ENCODE data around the gene TNFRSF4.

Gene TNFRSF4

DNA sequence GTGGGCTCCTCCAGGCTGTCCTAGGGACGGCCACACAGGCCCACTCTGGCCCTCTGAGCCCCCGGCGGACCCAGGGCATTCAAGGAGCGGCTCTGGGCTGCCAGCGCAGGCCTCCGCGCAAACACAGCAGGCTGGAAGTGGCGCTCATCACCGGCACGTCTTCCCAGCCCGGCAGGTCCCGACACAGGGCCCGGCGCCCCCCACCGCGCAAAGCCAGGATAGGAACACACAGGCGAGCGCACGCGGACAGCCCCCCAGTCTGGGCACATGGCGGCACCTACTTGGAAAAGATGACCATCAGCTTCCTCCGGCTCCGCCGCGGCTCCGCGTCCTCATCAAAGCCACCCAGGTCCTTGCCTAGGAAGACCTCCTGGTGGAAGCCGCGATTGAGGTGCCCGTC is 14.2 kb upstream of the TNFRSF4 start:
- Histone ChIP-seq H2AFZ (no peak overlapping the region), H3K9ac (no peak overlapping the region), H3K4me2 (ENCODE audit: low read length) (no peak overlapping the region), H3K4me1 (peaks cover 5% of the 10 kb centered on the region), H3K4me3 (ENCODE audit: low read depth, low read length) (no peak overlapping the region), H3K27me3 (ENCODE audit: control insufficient read depth, insufficient read depth, low read length) (no peaks in the 10 kb centered on the region), H3K27ac (no peak overlapping the region), H3K9me3 (ENCODE audit: control insufficient read depth, low read length) (no peaks in the 10 kb centered on the region), H3K36me3 (ENCODE audit: control insufficient read depth, insufficient read depth, low read length) (no peaks in the 10 kb centered on the region), H3K79me2 (peaks cover 33% of the 10 kb centered on the region)
- TF ChIP-seq, protein P1, sequence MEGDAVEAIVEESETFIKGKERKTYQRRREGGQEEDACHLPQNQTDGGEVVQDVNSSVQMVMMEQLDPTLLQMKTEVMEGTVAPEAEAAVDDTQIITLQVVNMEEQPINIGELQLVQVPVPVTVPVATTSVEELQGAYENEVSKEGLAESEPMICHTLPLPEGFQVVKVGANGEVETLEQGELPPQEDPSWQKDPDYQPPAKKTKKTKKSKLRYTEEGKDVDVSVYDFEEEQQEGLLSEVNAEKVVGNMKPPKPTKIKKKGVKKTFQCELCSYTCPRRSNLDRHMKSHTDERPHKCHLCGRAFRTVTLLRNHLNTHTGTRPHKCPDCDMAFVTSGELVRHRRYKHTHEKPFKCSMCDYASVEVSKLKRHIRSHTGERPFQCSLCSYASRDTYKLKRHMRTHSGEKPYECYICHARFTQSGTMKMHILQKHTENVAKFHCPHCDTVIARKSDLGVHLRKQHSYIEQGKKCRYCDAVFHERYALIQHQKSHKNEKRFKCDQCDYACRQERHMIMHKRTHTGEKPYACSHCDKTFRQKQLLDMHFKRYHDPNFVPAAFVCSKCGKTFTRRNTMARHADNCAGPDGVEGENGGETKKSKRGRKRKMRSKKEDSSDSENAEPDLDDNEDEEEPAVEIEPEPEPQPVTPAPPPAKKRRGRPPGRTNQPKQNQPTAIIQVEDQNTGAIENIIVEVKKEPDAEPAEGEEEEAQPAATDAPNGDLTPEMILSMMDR (IDR thresholded peaks at IDR 0.05): no peak

DNA sequence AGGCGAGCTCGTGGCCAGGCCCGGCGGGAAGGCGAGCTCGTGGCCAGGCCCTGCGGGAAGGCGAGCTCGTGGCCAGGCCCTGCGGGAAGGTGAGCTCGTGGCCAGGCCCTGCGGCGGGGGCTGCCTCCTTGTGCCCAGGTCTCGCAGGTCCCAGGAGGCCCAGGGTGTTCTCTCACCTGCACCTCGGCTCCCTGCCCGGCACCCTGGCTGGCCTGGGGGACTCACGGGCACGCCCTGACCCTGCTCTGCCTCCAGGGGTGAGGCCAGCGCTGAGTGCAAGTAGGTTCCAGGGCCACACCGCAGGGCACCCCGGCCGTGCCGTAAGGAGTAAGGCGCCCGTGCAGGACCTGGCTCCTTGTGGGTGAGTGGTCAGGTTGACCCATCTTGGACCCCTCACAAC is 13.4 kb upstream of the TNFRSF4 start:
- Histone ChIP-seq H3K36me3 (ENCODE audit: control insufficient read depth, insufficient read depth, low read length) (no peaks in the 10 kb centered on the region), H3K27me3 (ENCODE audit: control insufficient read depth, insufficient read depth, low read length) (no peaks in the 10 kb centered on the region), H2AFZ (no peak overlapping the region), H3K4me3 (ENCODE audit: low read depth, low read length) (no peak overlapping the region), H3K79me2 (peaks cover 33% of the 10 kb centered on the region), H3K4me1 (peaks cover 5% of the 10 kb centered on the region), H3K9me3 (ENCODE audit: control insufficient read depth, low read length) (no peaks in the 10 kb centered on the region), H3K9ac (no peak overlapping the region), H3K4me2 (ENCODE audit: low read length) (no peak overlapping the region), H3K27ac (no peak overlapping the region)
- TF ChIP-seq, protein P1 (IDR thresholded peaks at IDR 0.05): no peak

DNA sequence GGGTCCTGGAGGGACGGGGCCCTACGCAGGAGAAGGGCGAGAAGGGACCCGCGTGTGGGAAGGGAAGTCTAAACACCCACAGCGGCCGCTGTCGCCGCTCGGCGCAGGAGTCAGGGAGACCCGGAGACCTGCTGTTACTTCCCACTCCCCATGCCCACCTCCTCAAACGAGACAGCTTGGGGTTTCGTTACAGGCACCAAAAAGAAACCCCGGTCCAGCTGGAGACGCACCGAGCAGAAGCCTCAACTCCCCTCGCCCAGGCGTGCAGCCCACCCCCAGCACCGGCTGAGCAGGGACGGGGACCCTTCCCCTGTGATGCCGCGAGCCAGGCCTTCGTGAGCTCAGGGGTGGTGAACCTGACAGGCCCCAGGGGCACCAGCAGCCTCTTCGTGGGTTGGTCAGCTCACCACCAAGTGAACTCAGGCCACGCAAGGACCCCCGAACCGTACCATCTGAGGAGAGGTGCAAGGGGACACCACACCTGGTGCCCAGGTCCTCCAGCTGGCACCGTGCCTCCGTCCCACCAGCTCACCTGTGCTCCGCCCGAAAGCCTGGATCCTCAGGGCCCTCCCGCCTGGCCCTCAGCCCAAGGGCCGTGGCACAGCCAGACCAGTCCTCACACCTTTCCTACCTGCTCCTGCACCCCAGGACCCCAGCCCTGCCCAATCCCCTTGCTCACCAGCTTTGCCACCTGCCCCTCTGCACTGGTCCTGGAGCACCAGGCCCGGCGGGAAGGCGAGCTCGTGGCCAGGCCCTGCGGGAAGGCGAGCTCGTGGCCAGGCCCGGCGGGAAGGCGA is 12.8 kb upstream of the TNFRSF4 start:
- peaks cover 5% of the 10 kb centered on the region for H3K4me1 ChIP-seq
- no peak overlapping the region for H3K4me2 ChIP-seq (ENCODE audit: low read length)
- no peak overlapping the region for H3K4me3 ChIP-seq (ENCODE audit: low read depth, low read length)
- TF ChIP-seq, protein P1 (IDR thresholded peaks at IDR 0.05): no peak
- H3K79me2 ChIP-seq: peaks cover 33% of the 10 kb centered on the region
- H3K9me3 ChIP-seq (ENCODE audit: control insufficient read depth, low read length): no peaks in the 10 kb centered on the region
- no peak overlapping the region for H3K27ac ChIP-seq
- H2AFZ ChIP-seq: no peak overlapping the region
- H3K9ac ChIP-seq: no peak overlapping the region
- H3K27me3 ChIP-seq (ENCODE audit: control insufficient read depth, insufficient read depth, low read length): no peaks in the 10 kb centered on the region
- no peaks in the 10 kb centered on the region for H3K36me3 ChIP-seq (ENCODE audit: control insufficient read depth, insufficient read depth, low read length)

DNA sequence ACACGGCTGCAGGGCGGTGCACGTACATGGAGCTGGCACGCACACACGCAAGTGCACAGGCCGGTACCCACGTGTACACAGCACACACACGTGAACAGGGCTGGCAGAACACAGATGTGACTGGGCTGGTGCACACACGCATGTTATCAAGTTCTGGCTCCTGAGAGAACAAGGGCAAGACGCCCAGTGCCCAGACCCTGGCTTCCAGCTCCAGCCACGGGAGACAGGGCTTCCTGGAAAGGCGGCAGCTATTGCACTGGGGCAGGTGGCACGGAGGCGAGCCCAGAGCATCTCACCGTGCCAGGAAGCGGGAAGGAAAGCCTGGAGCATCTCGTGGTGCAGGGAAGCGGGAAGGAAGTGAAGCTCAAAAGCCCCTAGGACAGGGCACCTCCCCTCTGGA is 12.0 kb upstream of the TNFRSF4 start:
- H3K4me2 ChIP-seq (ENCODE audit: low read length): no peak overlapping the region
- H3K79me2 ChIP-seq: peaks cover 31% of the 10 kb centered on the region
- peaks cover 5% of the 10 kb centered on the region for H3K4me1 ChIP-seq
- H3K27ac ChIP-seq: no peak overlapping the region
- no peaks in the 10 kb centered on the region for H3K36me3 ChIP-seq (ENCODE audit: control insufficient read depth, insufficient read depth, low read length)
- no peak overlapping the region for H2AFZ ChIP-seq
- H3K9ac ChIP-seq: no peak overlapping the region
- TF ChIP-seq, protein P1 (IDR thresholded peaks at IDR 0.05): no peak
- H3K9me3 ChIP-seq (ENCODE audit: control insufficient read depth, low read length): no peaks in the 10 kb centered on the region
- no peaks in the 10 kb centered on the region for H3K27me3 ChIP-seq (ENCODE audit: control insufficient read depth, insufficient read depth, low read length)
- no peak overlapping the region for H3K4me3 ChIP-seq (ENCODE audit: low read depth, low read length)
